ENCODE measurements around the gene EDAR.

GRCh38 chr2:108912629-108912902, 76.5 kb downstream of the EDAR start:
- TF ChIP-seq, protein P1, sequence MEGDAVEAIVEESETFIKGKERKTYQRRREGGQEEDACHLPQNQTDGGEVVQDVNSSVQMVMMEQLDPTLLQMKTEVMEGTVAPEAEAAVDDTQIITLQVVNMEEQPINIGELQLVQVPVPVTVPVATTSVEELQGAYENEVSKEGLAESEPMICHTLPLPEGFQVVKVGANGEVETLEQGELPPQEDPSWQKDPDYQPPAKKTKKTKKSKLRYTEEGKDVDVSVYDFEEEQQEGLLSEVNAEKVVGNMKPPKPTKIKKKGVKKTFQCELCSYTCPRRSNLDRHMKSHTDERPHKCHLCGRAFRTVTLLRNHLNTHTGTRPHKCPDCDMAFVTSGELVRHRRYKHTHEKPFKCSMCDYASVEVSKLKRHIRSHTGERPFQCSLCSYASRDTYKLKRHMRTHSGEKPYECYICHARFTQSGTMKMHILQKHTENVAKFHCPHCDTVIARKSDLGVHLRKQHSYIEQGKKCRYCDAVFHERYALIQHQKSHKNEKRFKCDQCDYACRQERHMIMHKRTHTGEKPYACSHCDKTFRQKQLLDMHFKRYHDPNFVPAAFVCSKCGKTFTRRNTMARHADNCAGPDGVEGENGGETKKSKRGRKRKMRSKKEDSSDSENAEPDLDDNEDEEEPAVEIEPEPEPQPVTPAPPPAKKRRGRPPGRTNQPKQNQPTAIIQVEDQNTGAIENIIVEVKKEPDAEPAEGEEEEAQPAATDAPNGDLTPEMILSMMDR (conservative IDR thresholded peaks at IDR 0.05 in 1 of 2, IDR thresholded peaks at IDR 0.05 in 1 of 2; ENCODE audit: low read depth in 1 of 2, low read length in 2 of 2), result no peak
- no peak for TF ChIP-seq EZH2 (IDR thresholded peaks at IDR 0.05; ENCODE audit: low read length, missing control alignments)

Data from fibroblast of lung (primary cell).